Body of pancreas (tissue), 4 donors: ENCODE data around the gene ACTA2. TPM values are rescaled to one million over a fixed set of nuclear protein-coding genes. Genes with fewer than 3 reads are reported as not detected.

Experiments used
- ATAC-seq: fragments of 150-250 bp; one replicate; pipeline ENCODE4 v1.9.1; 2016
- DNase-seq, 4 donors: peaks; one replicate each; pipeline ENCODE4 v3.0.0-alpha.2; 2019
- H3K27ac ChIP-seq, 4 donors: fragments of 200-600 bp; sonication (generic); 1 replicate in 3 of 4; 2 replicates in 1 of 4; pipeline versions ENCODE4 v1.5.1 to v1.6.1; 2016 to 2019; ENCODE audit warnings: mild to moderate bottlenecking in 1 of 4, mixed read lengths in 1 of 4, moderate library complexity in 1 of 4
- H3K27me3 ChIP-seq, 2 donors: fragments of 200-600 bp; sonication (generic); one replicate each; pipeline ENCODE4 v1.6.0; 2016; ENCODE audit warnings: mild to moderate bottlenecking in 1 of 2
- H3K36me3 ChIP-seq, 2 donors: fragments of 200-600 bp; sonication (generic); replicated peaks in 1 of 2; 2 replicates each; pipeline ENCODE4 v1.5.1; 2016; ENCODE audit warnings: low read depth in 2 of 2; ENCODE audit not compliant: insufficient read depth in 1 of 2
- H3K4me1 ChIP-seq: fragments of 200-600 bp; sonication (generic); one replicate; pipeline ENCODE4 v1.6.0; 2016
- H3K4me3 ChIP-seq, 2 donors: fragments of 200-600 bp; sonication (generic); 1 replicate in 1 of 2; 2 replicates in 1 of 2; pipeline ENCODE4 v1.5.1; 2016 to 2019
- H3K9me3 ChIP-seq, 3 donors: fragments of 200-600 bp; sonication (generic); 1 replicate in 2 of 3; 2 replicates in 1 of 3; pipeline ENCODE4 v1.5.1; 2016
- CTCF ChIP-seq, 7 experiments: fragments of 450-650 bp in 4 of 7; fragments of 200-600 bp in 3 of 7; sonication (generic) in 3 of 7; IDR thresholded peaks; one replicate each; pipeline ENCODE4 v1.5.1; 2016 to 2019; ENCODE audit warnings: antibody characterized with exemption in 7 of 7
- POLR2A ChIP-seq, 3 donors: fragments of 450-650 bp; IDR thresholded peaks; one replicate each; pipeline ENCODE4 v1.6.1; 2016; ENCODE audit warnings: antibody characterized with exemption in 3 of 3, mild to moderate bottlenecking in 2 of 3
- WGBS, 2 donors: methylation state at CpG; one replicate each; pipeline ENCODE4 v1.1.5; 2017; 5-methylcytosine and 5-hydroxymethylcytosine counted together
- intact Hi-C: fragments of 100-400 bp; cut with DNase I; formaldehyde crosslinking; loops from one replicate; pipeline ENCODE4 v1.15.1; 2023
- total RNA-seq, 2 donors: library from RNA; depleted of rRNA; stranded (reverse); fragments of >200 nt; gene quantifications; one replicate each; pipeline ENCODE4 v1.1.0, GENCODE V29; 2016

The ACTA2 gene
- total RNA-seq, 2 donors from 2014 or later, result 41.5 to 136 TPM

- ATAC-seq (no peak), DNase-seq (no peak)
- Histone ChIP-seq H3K27me3 (no peaks in the 10 kb centered on the region), H3K4me1 (no peaks in the 10 kb centered on the region), H3K9me3 (no peaks in the 10 kb centered on the region), H3K27ac (no peak overlapping the region), H3K4me3 (no peak overlapping the region), H3K36me3 (no peaks in the 10 kb centered on the region)
- WGBS, 2 donors, result 62 to 72% methylated on average over 3 of the region's 3 CpGs
- no peak for TF ChIP-seq CTCF (IDR thresholded peaks at IDR 0.05)
- TF ChIP-seq POLR2A (IDR thresholded peaks at IDR 0.05), result no peak
- intact Hi-C loops, result loop anchor here (5.0 kb wide), 1 partner anchor 37 kb away; no protein-coding TSS in a partner anchor
Measured at GRCh38 chr10:88944813-88945212, 7.8 kb downstream of the ACTA2 start.

- Histone ChIP-seq H3K36me3 (no peaks in the 10 kb centered on the region), H3K27me3 (no peaks in the 10 kb centered on the region), H3K4me3 (no peak overlapping the region), H3K4me1 (no peaks in the 10 kb centered on the region), H3K9me3 (no peaks in the 10 kb centered on the region), H3K27ac (no peak overlapping the region)
- TF ChIP-seq POLR2A (IDR thresholded peaks at IDR 0.05) (no peak), CTCF (IDR thresholded peaks at IDR 0.05) (no peak)
- DNase-seq, result no peak
- intact Hi-C loops, result loop anchor here (5.0 kb wide), 1 partner anchor 39 kb away; no protein-coding TSS in a partner anchor
- no peak for ATAC-seq
- WGBS, 2 donors, result 61 to 78% methylated on average over 3 of the region's 3 CpGs
Measured at GRCh38 chr10:88943778-88944177, 8.8 kb downstream of the ACTA2 start.

GRCh38 chr10:88941026-88941425, 11.5 kb downstream of the ACTA2 start:
- no peak overlapping the region for H3K4me3 ChIP-seq
- no peak overlapping the region for H3K27ac ChIP-seq
- H3K4me1 ChIP-seq, result no peaks in the 10 kb centered on the region
- WGBS, 2 donors, result 88 to 89% methylated on average over 6 of the region's 6 CpGs
- DNase-seq (no peak), ATAC-seq (no peak)
- no peak for TF ChIP-seq POLR2A (IDR thresholded peaks at IDR 0.05)
- TF ChIP-seq CTCF (IDR thresholded peaks at IDR 0.05), result no peak
- H3K9me3 ChIP-seq, result no peaks in the 10 kb centered on the region
- H3K36me3 ChIP-seq, result no peaks in the 10 kb centered on the region
- intact Hi-C loops, result loop anchor here (5.0 kb wide), 1 partner anchor 41 kb away; no protein-coding TSS in a partner anchor
- H3K27me3 ChIP-seq, result no peaks in the 10 kb centered on the region

GRCh38 chr10:88938938-88939337, 13.6 kb downstream of the ACTA2 start:
- no peaks in the 10 kb centered on the region for H3K9me3 ChIP-seq
- no peak overlapping the region for H3K27ac ChIP-seq
- no peak for DNase-seq
- no peak overlapping the region for H3K4me3 ChIP-seq
- H3K27me3 ChIP-seq, result no peaks in the 10 kb centered on the region
- H3K36me3 ChIP-seq, result no peaks in the 10 kb centered on the region
- no peak for TF ChIP-seq CTCF (IDR thresholded peaks at IDR 0.05)
- no peak for TF ChIP-seq POLR2A (IDR thresholded peaks at IDR 0.05)
- no peak for ATAC-seq
- intact Hi-C loops, result no loop called here
- H3K4me1 ChIP-seq, result peaks cover 9% of the 10 kb centered on the region
- 95 to 100% methylated on average over 2 of the region's 2 CpGs for WGBS, 2 donors

- no peak for ATAC-seq
- H3K4me3 ChIP-seq, result no peak overlapping the region
- intact Hi-C loops, result no loop called here
- no peak overlapping the region for H3K27ac ChIP-seq
- H3K9me3 ChIP-seq, result no peaks in the 10 kb centered on the region
- peaks cover 9% of the 10 kb centered on the region for H3K4me1 ChIP-seq
- DNase-seq, result no peak
- no peaks in the 10 kb centered on the region for H3K27me3 ChIP-seq
- no peaks in the 10 kb centered on the region for H3K36me3 ChIP-seq
- TF ChIP-seq POLR2A (IDR thresholded peaks at IDR 0.05) (no peak), CTCF (IDR thresholded peaks at IDR 0.05) (no peak)
- WGBS, 2 donors, result 80 to 87% methylated on average over 3 of the region's 3 CpGs
Measured at GRCh38 chr10:88938039-88938438, 14.5 kb downstream of the ACTA2 start.
